ENCODE data around the gene TAF8. TPM values are rescaled to one million over a fixed set of nuclear protein-coding genes. Genes with fewer than 3 reads are reported as not detected.

The TAF8 gene
- polyA plus RNA-seq, 3 donors, result 13.1 to 24.7 (median 16.6) TPM

DNA sequence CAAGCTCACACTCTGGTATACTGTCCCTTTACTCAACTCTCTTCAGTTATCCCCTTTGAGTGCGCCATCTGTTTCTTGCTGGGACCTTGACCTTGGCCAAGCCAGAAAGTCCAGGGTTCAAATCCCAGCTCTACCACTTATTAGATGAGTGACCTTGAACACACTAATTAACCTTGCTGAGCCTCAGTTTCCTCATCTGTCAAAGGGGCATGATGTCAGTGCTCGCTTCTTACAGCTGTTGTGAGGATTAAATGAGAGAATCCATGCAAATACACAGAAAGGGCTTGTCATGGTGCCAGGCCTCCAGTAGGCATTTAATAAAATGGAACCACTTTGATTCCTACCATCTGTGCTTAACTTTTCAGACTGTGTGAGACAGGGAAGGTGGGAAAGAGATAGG is 57.7 kb downstream of the TAF8 start:
- Mint-ChIP-seq H3K4me3 (no peak overlapping the region), H3K4me1 (peaks cover 9% of the 10 kb centered on the region), H3K9me3 (peaks cover 0 to 8% (median 4%) of the 10 kb centered on the region in 7 donors), H3K36me3 (no peaks in the 10 kb centered on the region), H3K27ac (no peak overlapping the region), H3K27me3 (ENCODE audit: low read depth in 3 of 3) (peaks cover 13 to 35% (median 19%) of the 10 kb centered on the region in 3 donors)
- intact Hi-C loops (cut with micrococcal nuclease), result no loop called here
- Histone ChIP-seq H3K4me3 (replicated peaks in 1 of 3; ENCODE audit: low read depth in 2 of 3, low read length in 3 of 3) (no peak overlapping the region), H3K4me1 (ENCODE audit: control insufficient read depth in 1 of 2, insufficient read depth in 2 of 2, low read length in 2 of 2) (peaks cover 9 to 14% of the 10 kb centered on the region in 2 donors), H3K9me3 (replicated peaks in 1 of 2; ENCODE audit: control insufficient read depth in 1 of 2, insufficient read depth in 1 of 2, low read length in 2 of 2) (no peaks in the 10 kb centered on the region), H3K36me3 (replicated peaks in 1 of 2; ENCODE audit: control insufficient read depth in 1 of 2, insufficient read depth in 2 of 2, low read length in 2 of 2) (no peaks in the 10 kb centered on the region), H3K4me2 (replicated peaks; ENCODE audit: extremely low read depth, low read length, poor library complexity, severe bottlenecking) (no peak overlapping the region), H2AFZ (ENCODE audit: insufficient read depth, low read depth, low read length, poor library complexity, severe bottlenecking) (no peak overlapping the region), H4K20me1 (ENCODE audit: insufficient read depth, low read length) (no peaks in the 10 kb centered on the region), H3K27ac (ENCODE audit: low read depth in 1 of 2, low read length in 2 of 2) (no peak overlapping the region), H3K9ac (ENCODE audit: insufficient read depth, low read length, poor library complexity, severe bottlenecking) (no peak overlapping the region), H3K79me2 (ENCODE audit: insufficient read depth, low read length) (no peaks in the 10 kb centered on the region), H3K27me3 (ENCODE audit: control insufficient read depth in 2 of 2, insufficient read depth in 2 of 2, low read length in 2 of 2) (peaks cover 0 to 11% of the 10 kb centered on the region in 2 donors)
- no peak for DNase-seq
- TF ChIP-seq, protein P1, sequence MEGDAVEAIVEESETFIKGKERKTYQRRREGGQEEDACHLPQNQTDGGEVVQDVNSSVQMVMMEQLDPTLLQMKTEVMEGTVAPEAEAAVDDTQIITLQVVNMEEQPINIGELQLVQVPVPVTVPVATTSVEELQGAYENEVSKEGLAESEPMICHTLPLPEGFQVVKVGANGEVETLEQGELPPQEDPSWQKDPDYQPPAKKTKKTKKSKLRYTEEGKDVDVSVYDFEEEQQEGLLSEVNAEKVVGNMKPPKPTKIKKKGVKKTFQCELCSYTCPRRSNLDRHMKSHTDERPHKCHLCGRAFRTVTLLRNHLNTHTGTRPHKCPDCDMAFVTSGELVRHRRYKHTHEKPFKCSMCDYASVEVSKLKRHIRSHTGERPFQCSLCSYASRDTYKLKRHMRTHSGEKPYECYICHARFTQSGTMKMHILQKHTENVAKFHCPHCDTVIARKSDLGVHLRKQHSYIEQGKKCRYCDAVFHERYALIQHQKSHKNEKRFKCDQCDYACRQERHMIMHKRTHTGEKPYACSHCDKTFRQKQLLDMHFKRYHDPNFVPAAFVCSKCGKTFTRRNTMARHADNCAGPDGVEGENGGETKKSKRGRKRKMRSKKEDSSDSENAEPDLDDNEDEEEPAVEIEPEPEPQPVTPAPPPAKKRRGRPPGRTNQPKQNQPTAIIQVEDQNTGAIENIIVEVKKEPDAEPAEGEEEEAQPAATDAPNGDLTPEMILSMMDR (IDR thresholded peaks at IDR 0.05), result no peak
- 89% methylated on average over 1 of the region's 2 CpGs for WGBS (ENCODE audit: insufficient coverage)

DNA sequence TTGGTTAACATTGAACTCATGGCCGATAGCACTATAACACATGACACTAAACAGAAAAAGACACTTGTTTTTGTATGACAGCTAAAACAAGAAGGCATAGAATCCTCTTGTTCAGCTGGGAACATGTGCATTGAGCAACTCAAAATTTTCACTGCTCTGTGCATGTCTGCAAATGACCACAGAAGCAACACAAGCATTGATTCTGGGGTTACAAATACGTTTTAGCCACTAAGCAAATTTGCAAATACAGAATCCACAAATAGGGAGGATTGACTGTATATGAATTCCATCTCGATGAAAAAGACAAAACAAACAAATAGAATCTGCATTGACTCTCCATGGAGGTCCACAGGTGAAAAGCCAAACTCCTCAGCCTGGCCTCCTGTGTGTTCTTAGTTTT is 60.4 kb downstream of the TAF8 start:
- H3K36me3 ChIP-seq (replicated peaks in 1 of 2; ENCODE audit: control insufficient read depth in 1 of 2, insufficient read depth in 2 of 2, low read length in 2 of 2), result no peaks in the 10 kb centered on the region
- intact Hi-C loops (cut with micrococcal nuclease), result no loop called here
- no peaks in the 10 kb centered on the region for H3K79me2 ChIP-seq (ENCODE audit: insufficient read depth, low read length)
- H4K20me1 ChIP-seq (ENCODE audit: insufficient read depth, low read length), result no peaks in the 10 kb centered on the region
- H3K4me2 ChIP-seq (replicated peaks; ENCODE audit: extremely low read depth, low read length, poor library complexity, severe bottlenecking), result no peak overlapping the region
- no peak overlapping the region for H3K27ac ChIP-seq (ENCODE audit: low read depth in 1 of 2, low read length in 2 of 2)
- no peak overlapping the region for H3K4me3 ChIP-seq (replicated peaks in 1 of 3; ENCODE audit: low read depth in 2 of 3, low read length in 3 of 3)
- TF ChIP-seq, protein P1 (IDR thresholded peaks at IDR 0.05), result no peak
- no peaks in the 10 kb centered on the region for H3K27me3 ChIP-seq (ENCODE audit: control insufficient read depth in 2 of 2, insufficient read depth in 2 of 2, low read length in 2 of 2)
- Mint-ChIP-seq H3K27ac (no peak overlapping the region), H3K4me1 (no peaks in the 10 kb centered on the region), H3K9me3 (peaks cover 0 to 6% (median 4%) of the 10 kb centered on the region in 7 donors), H3K4me3 (no peak overlapping the region), H3K27me3 (ENCODE audit: low read depth in 3 of 3) (peaks cover 6 to 20% (median 17%) of the 10 kb centered on the region in 3 donors), H3K36me3 (no peaks in the 10 kb centered on the region)
- WGBS (ENCODE audit: insufficient coverage), result no CpG with 5 or more reads among the region's 3 CpGs
- H2AFZ ChIP-seq (ENCODE audit: insufficient read depth, low read depth, low read length, poor library complexity, severe bottlenecking), result no peak overlapping the region
- DNase-seq, result no peak
- no peaks in the 10 kb centered on the region for H3K4me1 ChIP-seq (ENCODE audit: control insufficient read depth in 1 of 2, insufficient read depth in 2 of 2, low read length in 2 of 2)
- H3K9me3 ChIP-seq (replicated peaks in 1 of 2; ENCODE audit: control insufficient read depth in 1 of 2, insufficient read depth in 1 of 2, low read length in 2 of 2), result no peaks in the 10 kb centered on the region
- H3K9ac ChIP-seq (ENCODE audit: insufficient read depth, low read length, poor library complexity, severe bottlenecking), result no peak overlapping the region

Measured in CD14-positive monocyte (primary cell).